ENCODE results near the gene DNASE1.
"Not testable (repeated sequence)": the region's sequence is repeated elsewhere in the genome, so short reads cannot be mapped to it uniquely, and the experiment has no call there.

DNASE1 gene

GRCh38 chr16:3654249-3654991 lies at the start of gene DNASE1:
TSS of gene DNASE1 (plus strand) at chr16:3654691. CDS start at chr16:3655374, 683 bp downstream.
- DNase-seq, result peak; percentile 68

- DNase-seq, result no peak
These were observed 48.0 kb upstream of the DNASE1 start for GRCh38 chr16:3606441-3606840.

- no peak for DNase-seq
These were observed 47.3 kb upstream of the DNASE1 start for GRCh38 chr16:3607161-3607560.

GRCh38 chr16:3607634-3608033 lies 46.9 kb upstream of the DNASE1 start:
- no peak for DNase-seq

- no peak for DNase-seq
These were observed 46.4 kb upstream of the DNASE1 start for GRCh38 chr16:3608069-3608468.

- DNase-seq, result not testable (repeated sequence)
These were observed 45.5 kb upstream of the DNASE1 start for GRCh38 chr16:3608976-3609375.

- no peak for DNase-seq
These were observed 44.4 kb upstream of the DNASE1 start for GRCh38 chr16:3609895-3610697.

GRCh38 chr16:3610698-3611145 lies 43.8 kb upstream of the DNASE1 start:
- DNase-seq, result no peak

GRCh38 chr16:3611146-3611975 lies 43.1 kb upstream of the DNASE1 start, which contains the start of gene SLX4:
TSS of gene SLX4 (minus strand) at chr16:3611606. CDS start at chr16:3608964, 2,642 bp downstream.
- DNase-seq, result peak; percentile 93

- DNase-seq, result no peak
These were observed 41.7 kb upstream of the DNASE1 start for GRCh38 chr16:3612510-3613466.

- DNase-seq, result no peak
These were observed 35.7 kb upstream of the DNASE1 start for GRCh38 chr16:3618769-3619141.

- no peak for DNase-seq
These were observed 30.8 kb upstream of the DNASE1 start for GRCh38 chr16:3623642-3624041.

GRCh38 chr16:3625331-3625730 lies 29.2 kb upstream of the DNASE1 start:
- DNase-seq, result no peak

GRCh38 chr16:3625911-3626732 lies 28.4 kb upstream of the DNASE1 start:
- DNase-seq, result peak; percentile 56

- no peak for DNase-seq
These were observed 17.0 kb upstream of the DNASE1 start for GRCh38 chr16:3637371-3637923.

GRCh38 chr16:3638916-3639644 lies 15.4 kb upstream of the DNASE1 start:
- no peak for DNase-seq

GRCh38 chr16:3640207-3640606 lies 14.3 kb upstream of the DNASE1 start:
- no peak for DNase-seq

GRCh38 chr16:3640632-3641501 lies 13.6 kb upstream of the DNASE1 start:
- DNase-seq, result no peak
